ENCODE results near the gene CLIP3. TPM values are rescaled to one million over a fixed set of nuclear protein-coding genes. Genes with fewer than 3 reads are reported as not detected.

CLIP3 gene
- total and polyA plus RNA-seq, 9 of the 15 experiments (the other 6 are each of a cell fraction or from before 2014, with no cell fraction given): 0.01 to 0.50 (median 0.15) TPM; not detected in 1

- TF ChIP-seq ARID3B (CRISPR knock-in tag; IDR thresholded peaks at IDR 0.05; ENCODE audit: borderline replicate concordance) (no peak), USF2 (CRISPR knock-in tag; IDR thresholded peaks at IDR 0.05) (no peak), ZNF561 (CRISPR knock-in tag; conservative IDR thresholded peaks at IDR 0.05) (no peak), CREM (IDR thresholded peaks at IDR 0.05; ENCODE audit: low read depth) (no peak), SMARCA5 (IDR thresholded peaks at IDR 0.05) (no peak)
Measured at GRCh38 chr19:35978832-35979365, 53.8 kb downstream of the CLIP3 start (continued).

GRCh38 chr19:35978271-35978670 is 54.4 kb downstream of the CLIP3 start:
- ChIA-PET POLR2A (interaction anchor here (0.7 to 1.3 kb wide), 2 partner anchors 9 to 650 kb away, joined by 3 read pairs; no protein-coding TSS in a partner anchor), CTCF (ENCODE audit: low intra/inter-chr PET ratio) (no interaction called here)
- H3K4me3 ChIP-seq: no peak overlapping the region
- no peaks in the 10 kb centered on the region for H3K9me3 ChIP-seq (replicated peaks; ENCODE audit: control insufficient read depth, insufficient read depth, low read depth, low read length)
- no peak for TF ChIP-seq KDM5B (IDR thresholded peaks at IDR 0.05; ENCODE audit: insufficient replicate concordance, low read depth, low read length)
- TF ChIP-seq ARID3B (CRISPR knock-in tag; IDR thresholded peaks at IDR 0.05; ENCODE audit: borderline replicate concordance): no peak
- no peak for TF ChIP-seq CBFA2T2 (conservative IDR thresholded peaks at IDR 0.05)
- TF ChIP-seq ARID4B (CRISPR knock-in tag; IDR thresholded peaks at IDR 0.05): no peak
- peaks cover 0 to 8% of the 10 kb centered on the region in 2 experiments; a peak in 1 of 5 replicates for H3K4me1 ChIP-seq (replicated peaks in 1 of 2; ENCODE audit: control insufficient read depth in 2 of 2, insufficient read depth in 2 of 2, low read length in 2 of 2)
- BruUV-seq (replicated peaks): no TSS peak
- H3K27me3 ChIP-seq (ENCODE audit: control insufficient read depth in 2 of 2, insufficient read depth in 2 of 2, low read length in 2 of 2): peaks cover 13 to 51% of the 10 kb centered on the region in 2 experiments; a peak in 4 of 5 replicates
- 0 out of 2 replicates have a peak, but pooled peaks cover 3% of the 10 kb centered on the region for H4K20me1 ChIP-seq (replicated peaks; ENCODE audit: control insufficient read depth, insufficient read depth, low read length)
- DNase-seq (ENCODE audit: extremely low read depth in 1 of 4, low spot score in 3 of 4): no peak
- no peaks in the 10 kb centered on the region for H3K36me3 ChIP-seq (ENCODE audit: control insufficient read depth, insufficient read depth, low read length)
- no peak for ATAC-seq
- 0% methylated on average over 5 of the region's 5 CpGs for WGBS (ENCODE audit: insufficient coverage, low coverage, missing lambda C conversion rate)
- no peak for FAIRE-seq
- intact Hi-C loops (cut with micrococcal nuclease) (no loop called here), in situ Hi-C loops (cut with MboI) (no loop called here)
- H3K9ac ChIP-seq (ENCODE audit: insufficient read depth in 1 of 2, low read depth in 2 of 2, low read length in 2 of 2): no peak overlapping the region
- H3K27ac ChIP-seq (ENCODE audit: extremely low read depth, low read depth, low read length): no peak overlapping the region
- H3K79me2 ChIP-seq (ENCODE audit: control insufficient read depth, insufficient read depth, low read length): no peaks in the 10 kb centered on the region
- H3K9me1 ChIP-seq (ENCODE audit: control insufficient read depth, insufficient read depth, low read length): no peaks in the 10 kb centered on the region
- no peak overlapping the region for H3K4me2 ChIP-seq (ENCODE audit: insufficient read depth, low read length)
- no peak overlapping the region for H2AFZ ChIP-seq (ENCODE audit: low read depth, low read length)

Measured in K562 (cell line).